Motor neuron (in vitro differentiated cells): ENCODE results near the gene WDFY2. TPM values are rescaled to one million over a fixed set of nuclear protein-coding genes. Genes with fewer than 3 reads are reported as not detected.
"Not testable (repeated sequence)": the region's sequence is repeated elsewhere in the genome, so short reads cannot be mapped to it uniquely, and the experiment has no call there.

Experiments used
- ATAC-seq, 8 experiments: fragments of 200-7000 bp; cut with Tn5 transposase; replicated peaks in 6 of 8; 2 replicates each; pipeline ENCODE4 v1.8.0; 2021; ENCODE audit warnings: mild to moderate bottlenecking in 8 of 8, moderate library complexity in 8 of 8
- H3K27ac ChIP-seq, 2 donors: fragments of 250-450 bp; sonication (Bioruptor Pico); 2 replicates each; pipeline ENCODE4 v1.9.0; 2021; ENCODE audit warnings: antibody characterized with exemption in 2 of 2, mild to moderate bottlenecking in 2 of 2, moderate library complexity in 1 of 2
- H3K4me1 ChIP-seq, 2 donors: fragments of 250-450 bp; sonication (Bioruptor Pico); replicated peaks in 1 of 2; 2 replicates each; pipeline ENCODE4 v1.6.1; 2021; ENCODE audit warnings: antibody characterized with exemption in 2 of 2, mild to moderate bottlenecking in 2 of 2, moderate library complexity in 1 of 2
- H3K4me3 ChIP-seq, 5 donors: fragments of 250-450 bp; sonication (Bioruptor Pico); 2 replicates each; pipeline ENCODE4 v1.9.0; 2021; ENCODE audit warnings: antibody characterized with exemption in 5 of 5, mild to moderate bottlenecking in 5 of 5, moderate library complexity in 4 of 5
- WGBS, 10 experiments: fragments of 450-650 bp; shearing (Covaris generic); methylation state at CpG; one replicate each; pipeline ENCODE4 v1.0.0; 2022; 5-methylcytosine and 5-hydroxymethylcytosine counted together
- in situ Hi-C, 9 experiments: fragments of 400-800 bp; cut with MboI; loops; one replicate each; pipeline ENCODE4 v1.15.0; 2021; ENCODE audit warnings: low sequenced_read_pairs in 9 of 9, low pct_unique_long_range_greater_than_20kb in 2 of 9; ENCODE audit not compliant: unreplicated experiment in 9 of 9
- total RNA-seq, 8 experiments: library from RNA; unstranded; fragments of 300-600 nt; gene quantifications; 2 replicates each; pipeline versions ENCODE4 v1.2.3 to v1.2.4, GENCODE V29; 2022

WDFY2 gene
- total RNA-seq, 8 experiments from 2014 or later, result 7.0 to 20.5 (median 11.7) TPM

DNA sequence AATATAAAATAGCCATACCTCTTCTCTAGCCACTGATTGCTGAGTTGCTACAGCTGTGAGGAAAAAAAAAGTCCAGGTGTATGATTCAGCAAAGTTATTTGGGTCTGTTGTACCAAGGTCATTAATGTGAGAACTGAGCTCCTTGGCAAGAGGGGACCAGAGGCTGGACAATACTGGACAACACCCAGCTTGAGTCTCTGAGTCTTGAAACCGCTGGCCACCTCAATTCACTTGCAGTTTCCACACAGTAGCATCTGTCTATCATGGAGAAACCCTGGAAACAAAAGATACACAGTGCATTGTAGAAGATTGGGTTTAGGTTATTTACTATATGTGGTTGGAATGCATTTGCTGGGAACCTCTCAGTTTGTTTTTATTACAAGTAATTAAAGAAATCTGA is 60.4 kb downstream of the WDFY2 start:
- in situ Hi-C loops, result no loop called here
- peak overlapping the region; percentile 51 to 52 for H3K27ac ChIP-seq
- ATAC-seq, result peak in 6 of 8 experiments; percentile 27 to 50 (median 42)

DNA sequence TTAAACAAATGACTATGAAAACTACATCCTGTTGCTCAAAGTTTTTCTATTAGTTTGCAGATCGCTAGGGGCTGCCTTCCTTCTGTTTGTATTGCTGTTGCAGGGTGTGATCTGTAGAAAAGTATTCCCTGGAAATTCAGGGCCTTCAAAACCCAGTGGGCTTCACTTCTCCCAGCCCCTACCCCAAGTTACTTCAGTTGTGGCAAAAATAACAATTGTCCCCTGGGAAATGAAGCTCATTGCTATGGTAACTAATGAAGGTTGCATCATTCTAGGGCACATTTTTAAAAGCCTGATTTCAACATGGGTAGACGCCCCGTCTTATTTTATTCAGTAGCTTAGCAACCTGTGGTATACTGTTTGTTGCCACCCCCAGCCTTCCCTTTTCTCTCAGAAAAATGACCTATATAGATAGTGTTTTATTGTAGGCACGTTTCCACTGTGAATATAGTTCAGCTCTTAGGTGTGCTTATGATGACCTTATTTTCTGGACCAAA is 60.9 kb downstream of the WDFY2 start:
- peak overlapping the region; percentile 51 to 52 for H3K27ac ChIP-seq
- H3K4me3 ChIP-seq, result no peak overlapping the region
- H3K4me1 ChIP-seq, result peaks cover 36 to 42% of the 10 kb centered on the region in 2 donors
- peak; percentile 77 to 93 (median 86) for ATAC-seq
- in situ Hi-C loops, result no loop called here
- WGBS, 10 experiments, result 0 to 28% (median 5%) methylated on average over 1 to 4 of the region's 4 CpGs

More for the DNA sequence above, 60.4 kb downstream of the WDFY2 start:
- H3K4me3 ChIP-seq, result no peak overlapping the region
- H3K4me1 ChIP-seq, result peaks cover 37 to 46% of the 10 kb centered on the region in 2 donors
- WGBS, 10 experiments, result 0 to 40% (median 20%) methylated on average over 1 of the region's 1 CpG; no CpG with 5 or more reads in 5 of the 10 experiments

DNA sequence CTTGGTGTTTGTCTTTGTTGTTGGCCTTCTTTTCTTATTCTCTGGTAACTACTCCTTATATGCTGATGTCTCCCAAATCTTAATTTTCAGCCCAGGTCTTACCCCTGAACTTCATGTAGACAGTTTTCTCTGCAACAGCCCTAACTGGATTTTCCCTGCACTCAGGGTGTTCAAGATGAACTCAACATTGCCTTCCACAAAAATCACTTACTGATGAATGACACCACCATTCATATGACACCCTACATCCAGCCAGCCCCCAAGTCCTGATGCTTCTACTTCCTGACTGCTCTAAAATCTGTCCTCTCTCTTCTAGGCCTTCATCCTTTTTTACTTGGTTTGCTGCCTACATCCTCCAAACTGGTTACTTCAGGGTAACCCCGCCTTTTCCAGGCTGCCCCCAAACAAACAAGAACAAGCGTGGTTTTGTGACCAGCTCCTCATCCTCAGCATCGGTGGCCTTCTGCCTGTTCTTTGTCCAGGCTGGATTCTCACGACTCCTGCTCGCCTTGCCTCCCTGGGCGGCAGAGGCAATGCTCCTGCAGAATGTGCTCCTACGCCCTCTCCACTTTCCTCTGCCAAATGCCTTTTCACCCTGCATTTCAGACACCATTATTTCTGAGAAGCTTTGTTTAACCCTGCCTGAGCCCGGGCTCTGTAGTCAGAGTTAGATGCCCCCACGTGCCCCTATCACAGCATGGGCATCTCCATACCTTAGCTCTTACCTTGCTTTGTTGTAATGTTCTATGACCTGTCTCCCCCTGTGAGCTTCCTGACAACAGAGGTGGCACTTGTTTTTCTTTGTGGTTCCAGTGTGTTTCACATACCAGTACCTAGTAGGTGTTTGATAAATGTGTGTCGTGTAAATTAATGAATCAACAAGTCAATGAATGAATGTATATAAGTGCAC is 61.8 kb downstream of the WDFY2 start:
- H3K4me1 ChIP-seq, result peaks cover 36 to 42% of the 10 kb centered on the region in 2 donors
- peak in 2 of 8 experiments; percentile 2 to 3 for ATAC-seq
- H3K4me3 ChIP-seq, result no peak overlapping the region
- in situ Hi-C loops, result no loop called here
- peak overlapping the region; percentile 27 to 28 for H3K27ac ChIP-seq
- WGBS, 10 experiments, result 50 to 100% (median 89%) methylated on average over 1 to 9 of the region's 10 CpGs

DNA sequence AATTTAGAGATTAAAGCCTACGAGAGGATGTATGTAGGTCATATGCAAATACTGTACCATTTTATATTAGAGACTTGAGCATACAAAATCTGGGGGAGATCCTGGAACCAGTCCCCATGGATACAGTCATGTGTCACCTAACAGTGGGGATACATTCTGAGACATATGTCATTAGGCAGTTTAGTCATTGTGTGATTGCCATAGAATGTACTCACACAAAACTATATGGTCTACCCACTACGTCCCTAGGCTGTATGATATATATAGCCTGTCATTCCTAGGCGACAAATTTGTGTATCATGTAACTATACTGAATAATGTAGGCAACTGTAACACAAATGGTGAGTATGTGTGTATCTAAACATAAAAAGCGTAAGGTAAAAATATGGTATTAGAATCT is 62.8 kb downstream of the WDFY2 start:
- 80 to 100% (median 100%) methylated on average over 1 to 4 of the region's 4 CpGs; no CpG with 5 or more reads in 1 of the 10 experiments for WGBS, 10 experiments
- in situ Hi-C loops, result no loop called here
- no peak overlapping the region for H3K27ac ChIP-seq

DNA sequence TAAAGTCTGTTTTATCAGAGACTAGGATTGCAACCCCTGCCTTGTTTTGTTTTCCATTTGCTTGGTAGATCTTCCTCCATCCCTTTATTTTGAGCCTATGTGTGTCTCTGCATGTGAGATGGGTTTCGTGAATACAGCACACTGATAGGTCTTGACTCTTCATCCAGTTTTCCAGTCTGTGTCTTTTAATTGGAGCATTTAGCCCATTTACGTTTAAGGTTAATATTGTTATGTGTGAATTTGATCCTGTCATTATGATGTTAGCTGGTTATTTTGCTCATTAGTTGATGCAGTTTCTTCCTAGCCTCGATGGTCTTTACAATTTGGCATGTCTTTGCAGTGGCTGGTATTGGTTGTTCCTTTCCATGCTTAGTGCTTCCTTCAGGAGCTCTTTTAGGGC is 67.9 kb downstream of the WDFY2 start:
- H3K27ac ChIP-seq, H3K4me3 ChIP-seq, ATAC-seq, H3K4me1 ChIP-seq, in situ Hi-C loops: not testable (repeated sequence)
- WGBS, 10 experiments, result no CpG with 5 or more reads among the region's 3 CpGs

More for the DNA sequence above, 62.8 kb downstream of the WDFY2 start:
- Histone ChIP-seq H3K4me1 (peaks cover 36 to 42% of the 10 kb centered on the region in 2 donors), H3K4me3 (no peak overlapping the region)
- ATAC-seq, result no peak

DNA sequence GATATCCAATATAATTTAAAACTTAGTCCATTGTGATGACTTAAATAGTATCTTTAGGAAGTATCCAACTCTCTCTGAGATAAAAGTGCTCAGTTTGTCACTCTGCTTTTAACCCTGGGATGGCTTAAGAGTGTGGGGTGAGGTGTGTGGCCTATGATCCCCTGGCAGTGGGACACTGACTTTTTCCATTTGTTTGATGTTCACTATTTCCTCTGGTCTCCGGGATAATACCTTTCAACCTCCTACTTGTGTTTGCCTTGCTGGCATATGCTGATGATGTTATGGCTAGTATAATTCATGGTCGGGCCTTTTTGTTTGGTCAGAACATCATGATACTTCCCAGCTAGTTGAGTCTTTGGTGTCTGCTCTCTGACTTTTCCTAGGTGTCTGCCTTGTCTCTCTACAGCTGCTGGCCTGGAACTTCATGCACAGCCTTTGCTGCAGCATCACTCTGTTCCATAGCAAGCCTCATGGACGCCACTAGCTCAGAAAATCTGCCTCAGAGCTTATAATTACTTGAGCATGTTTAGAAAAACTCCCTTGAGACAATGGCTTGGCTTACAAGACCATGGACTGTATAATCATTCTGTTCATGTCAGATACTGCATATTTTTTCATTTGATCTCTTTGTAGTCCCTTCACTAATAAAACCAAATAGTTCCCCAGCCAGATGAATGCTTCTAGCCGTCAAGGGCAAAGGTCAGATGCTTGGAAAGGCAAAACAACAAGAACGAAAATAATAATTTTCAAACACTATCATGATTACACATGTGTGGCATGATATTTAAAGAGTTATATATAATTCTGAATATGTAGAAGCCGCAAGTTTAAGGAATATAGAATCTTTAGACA is 75.2 kb downstream of the WDFY2 start:
- 46 to 100% (median 87%) methylated on average over 1 to 6 of the region's 6 CpGs for WGBS, 10 experiments
- ATAC-seq, result no peak
- Histone ChIP-seq H3K4me3 (no peak overlapping the region), H3K4me1 (peaks cover 0 to 3% of the 10 kb centered on the region in 2 donors), H3K27ac (no peak overlapping the region)
- in situ Hi-C loops, result no loop called here

DNA sequence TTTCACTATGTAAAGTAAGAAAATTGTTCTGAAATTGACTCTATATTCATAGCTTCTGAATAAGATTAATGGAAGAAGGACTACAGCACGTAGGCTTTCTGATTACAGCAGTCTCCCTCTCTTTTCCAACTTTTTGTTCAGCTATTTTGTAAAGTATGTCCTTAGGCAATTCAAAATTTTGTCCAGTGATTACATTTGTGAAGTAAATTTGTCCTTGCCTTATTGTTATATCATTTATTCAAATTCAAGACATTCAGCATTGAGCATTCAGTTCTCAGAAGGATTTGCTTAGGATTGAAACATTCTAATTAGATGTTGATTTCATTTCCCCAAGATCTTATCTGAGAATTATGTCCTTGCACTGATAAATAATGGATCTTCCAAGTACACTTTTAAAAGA is 76.6 kb downstream of the WDFY2 start:
- peaks cover 0 to 3% of the 10 kb centered on the region in 2 donors for H3K4me1 ChIP-seq
- peak in 3 of 8 experiments; percentile 35 to 76 (median 73) for ATAC-seq

DNA sequence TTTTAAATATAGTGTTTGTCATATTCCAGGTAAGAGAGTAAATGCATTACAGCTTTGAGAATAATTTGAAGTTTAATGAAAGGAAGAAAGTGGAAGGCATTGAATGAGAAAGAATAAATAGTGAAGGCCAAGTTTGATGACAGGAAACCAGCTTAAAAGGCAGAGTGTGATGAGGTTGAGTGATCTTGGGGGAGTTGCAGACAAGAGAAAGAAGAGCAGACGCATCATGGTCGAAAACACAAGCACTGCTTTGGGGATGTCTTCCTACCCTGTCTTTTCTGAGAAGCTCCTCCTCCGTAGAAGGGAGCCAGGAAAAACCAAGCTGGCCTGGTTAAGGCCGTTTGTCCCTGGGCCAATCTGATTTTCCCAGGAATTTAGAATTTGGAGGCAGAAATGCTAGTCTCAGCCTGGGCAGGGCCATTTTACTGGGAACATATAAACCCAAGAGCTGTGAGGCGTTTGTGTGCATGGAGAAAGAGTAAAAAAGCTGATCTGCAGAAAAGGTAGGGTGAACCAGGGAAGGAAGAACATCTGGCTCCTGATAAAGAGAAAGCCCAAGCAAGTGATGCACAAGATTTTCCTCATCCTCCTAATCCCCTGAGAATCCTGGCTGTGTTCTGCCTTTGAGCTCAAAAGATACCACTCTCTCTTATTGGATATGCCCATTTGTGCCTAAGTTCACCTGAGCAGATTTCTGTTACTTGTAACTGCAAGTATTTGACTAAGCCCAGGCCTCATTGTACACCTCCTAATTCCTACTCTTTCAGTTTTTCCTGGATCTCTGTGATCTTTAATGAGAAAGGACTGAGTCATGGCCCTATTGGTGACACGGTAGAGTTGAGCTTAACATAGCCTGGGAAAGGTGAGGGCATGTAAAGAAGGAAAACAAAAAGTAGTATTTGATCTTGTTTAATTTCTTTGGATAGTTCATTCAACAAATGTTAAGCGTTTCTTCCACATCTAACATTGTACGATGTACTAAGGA is 80.0 kb downstream of the WDFY2 start:
- H3K4me1 ChIP-seq, result peaks cover 2 to 11% of the 10 kb centered on the region in 2 donors
- in situ Hi-C loops, result no loop called here
- WGBS, 10 experiments, result 22 to 100% (median 87%) methylated on average over 1 to 8 of the region's 8 CpGs
- H3K27ac ChIP-seq, result no peak overlapping the region
- no peak overlapping the region for H3K4me3 ChIP-seq
- no peak for ATAC-seq

More for the DNA sequence above, 76.6 kb downstream of the WDFY2 start:
- H3K27ac ChIP-seq, result no peak overlapping the region
- H3K4me3 ChIP-seq, result no peak overlapping the region
- WGBS, 10 experiments, result 0 to 100% (median 80%) methylated on average over 1 of the region's 1 CpG; no CpG with 5 or more reads in 1 of the 10 experiments
- in situ Hi-C loops, result no loop called here

DNA sequence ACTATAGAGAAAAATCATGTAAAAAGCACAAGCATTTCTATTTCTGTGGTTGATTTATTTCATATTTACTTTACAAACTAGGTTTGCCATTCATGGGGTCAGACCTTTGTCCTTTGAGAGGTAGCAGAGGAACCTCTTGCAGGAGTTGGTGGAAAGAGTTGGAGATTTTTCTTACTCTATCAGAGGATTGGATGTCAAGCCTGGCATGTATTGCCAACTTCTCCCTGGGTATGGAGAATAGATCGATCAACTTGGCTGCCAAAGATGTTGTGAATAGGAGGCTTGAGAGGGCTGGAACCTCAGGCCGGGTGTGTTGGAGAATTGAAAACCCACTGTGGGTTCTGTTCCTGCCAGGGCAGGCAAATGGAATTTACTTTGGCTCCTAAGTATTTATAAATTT is 81.2 kb downstream of the WDFY2 start:
- in situ Hi-C loops, result no loop called here
- H3K4me3 ChIP-seq, result no peak overlapping the region
- peaks cover 12 to 14% of the 10 kb centered on the region in 2 donors for H3K4me1 ChIP-seq
- H3K27ac ChIP-seq, result no peak overlapping the region
- no peak for ATAC-seq
- 0 to 100% (median 71%) methylated on average over 1 to 2 of the region's 2 CpGs; no CpG with 5 or more reads in 1 of the 10 experiments for WGBS, 10 experiments

DNA sequence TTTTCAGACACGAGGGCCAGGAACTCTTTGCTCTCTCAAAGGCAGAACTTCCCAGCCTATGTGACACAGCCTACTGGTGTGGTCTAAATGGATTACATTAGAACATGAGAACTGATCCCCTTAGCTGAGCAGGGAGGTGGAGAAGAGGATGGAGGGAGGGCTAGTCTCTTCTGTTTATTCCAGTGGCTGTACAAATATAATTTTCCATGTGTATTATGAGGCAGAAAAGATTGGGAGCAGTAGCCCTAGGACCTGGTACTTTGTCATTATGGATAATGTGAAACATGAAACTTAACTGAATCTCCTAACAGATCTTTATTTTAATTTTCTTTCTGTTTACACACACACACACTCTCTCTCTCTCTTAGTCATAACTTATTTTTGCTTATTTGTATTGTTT is 82.1 kb downstream of the WDFY2 start:
- no peak overlapping the region for H3K4me3 ChIP-seq
- ATAC-seq, result peak in 3 of 8 experiments; percentile 78 to 93 (median 81)
- in situ Hi-C loops, result no loop called here
- H3K27ac ChIP-seq, result no peak overlapping the region
- WGBS, 10 experiments, result 0 to 83% (median 75%) methylated on average over 1 of the region's 1 CpG; no CpG with 5 or more reads in 4 of the 10 experiments
- H3K4me1 ChIP-seq, result peaks cover 12 to 14% of the 10 kb centered on the region in 2 donors

DNA sequence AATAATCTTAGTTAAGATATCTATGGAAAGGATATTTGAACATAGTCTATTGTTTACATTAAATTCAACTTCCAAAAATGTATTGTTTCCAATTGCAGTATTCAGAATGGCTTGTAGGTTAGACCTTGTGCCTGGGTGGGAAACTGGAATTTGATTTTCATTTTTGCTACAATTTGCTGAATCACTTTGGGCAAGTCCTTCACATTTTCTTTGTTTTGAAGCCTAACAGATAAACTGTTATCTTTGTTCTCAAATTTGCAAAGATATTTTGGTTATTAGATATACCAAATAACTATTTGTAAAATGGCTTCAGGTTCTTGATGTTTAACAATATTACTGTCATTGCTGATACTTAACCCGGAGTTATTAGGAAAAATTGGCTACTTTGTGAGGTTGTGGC is 82.6 kb downstream of the WDFY2 start:
- no peak overlapping the region for H3K4me3 ChIP-seq
- no peak overlapping the region for H3K27ac ChIP-seq
- peaks cover 12 to 14% of the 10 kb centered on the region in 2 donors for H3K4me1 ChIP-seq
- ATAC-seq, result peak in 2 of 8 experiments; percentile 28 to 38
- WGBS, 10 experiments, result 38 to 100% (median 95%) methylated on average over 1 of the region's 1 CpG; no CpG with 5 or more reads in 2 of the 10 experiments
- in situ Hi-C loops, result no loop called here
